ENCODE measurements around the gene CHMP3. TPM values are rescaled to one million over a fixed set of nuclear protein-coding genes. Genes with fewer than 3 reads are reported as not detected.
"Not testable (repeated sequence)": the region's sequence is repeated elsewhere in the genome, so short reads cannot be mapped to it uniquely, and the experiment has no call there.

The CHMP3 gene
- 101 TPM for polyA plus RNA-seq (2013, experiment 1 of 2; ENCODE audit: insufficient read length)
- 111 TPM for polyA plus RNA-seq (2013, experiment 2 of 2; ENCODE audit: insufficient read length)

DNA sequence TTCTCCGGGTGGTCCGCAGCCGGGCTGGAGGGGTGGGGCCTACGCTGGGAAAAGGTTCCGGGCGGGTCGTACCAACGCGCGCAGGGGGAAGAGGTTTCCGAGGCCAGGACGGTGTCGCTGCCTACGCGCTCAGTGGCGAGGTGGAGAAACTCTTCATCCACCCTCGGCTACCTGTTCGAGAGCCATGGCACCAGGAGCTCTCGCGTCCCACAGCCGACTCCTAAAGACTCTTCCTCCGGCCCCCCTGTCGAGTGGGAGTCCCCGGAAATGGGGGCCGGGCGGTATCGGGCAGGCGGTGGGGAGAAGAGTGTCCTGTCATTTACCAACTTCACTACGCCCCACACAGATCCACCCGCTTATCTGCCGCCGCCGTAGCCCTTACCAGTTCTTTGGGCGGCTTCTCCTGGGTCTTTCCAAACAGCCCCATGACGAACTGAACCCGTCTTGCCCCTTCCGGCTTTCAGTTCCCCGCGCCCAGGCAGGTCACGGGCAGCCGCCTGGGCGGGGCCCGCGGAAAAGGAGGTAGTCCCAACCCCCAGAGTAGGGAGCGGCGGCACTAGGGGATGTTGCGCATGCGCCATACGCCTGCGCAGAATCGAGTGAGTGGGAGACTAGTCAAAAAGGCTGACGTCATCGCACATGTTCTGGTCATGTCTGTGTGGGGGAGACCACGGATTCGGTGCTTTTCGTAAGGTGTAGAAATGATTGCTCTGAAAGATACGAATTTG, at the start of gene CHMP3:
TSS of gene CHMP3 (minus strand) at position 522 of the 728 bp plus-strand sequence. CDS start at position 427, 95 bp downstream.
- DNase-seq: peak; percentile 97

DNA sequence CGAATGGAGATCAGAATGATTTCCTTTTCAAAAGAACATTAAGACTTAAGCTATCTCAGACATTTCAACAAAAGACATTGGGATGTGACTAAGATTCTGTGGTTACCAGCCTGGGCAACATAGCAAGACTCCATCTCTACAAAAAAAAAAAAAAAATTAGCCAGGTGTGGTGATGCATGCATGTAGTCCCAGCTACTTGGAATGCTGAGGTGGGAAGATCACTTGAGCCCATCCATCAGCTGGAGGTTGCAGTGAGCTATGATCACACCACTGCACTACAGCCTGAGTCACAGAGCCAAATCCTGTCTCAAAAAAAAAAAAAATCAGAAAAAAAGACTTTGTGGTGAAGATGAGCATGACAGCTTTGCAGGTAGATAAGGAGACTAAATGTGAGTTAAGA, 47.6 kb upstream of the CHMP3 start:
- no peak for DNase-seq

DNA sequence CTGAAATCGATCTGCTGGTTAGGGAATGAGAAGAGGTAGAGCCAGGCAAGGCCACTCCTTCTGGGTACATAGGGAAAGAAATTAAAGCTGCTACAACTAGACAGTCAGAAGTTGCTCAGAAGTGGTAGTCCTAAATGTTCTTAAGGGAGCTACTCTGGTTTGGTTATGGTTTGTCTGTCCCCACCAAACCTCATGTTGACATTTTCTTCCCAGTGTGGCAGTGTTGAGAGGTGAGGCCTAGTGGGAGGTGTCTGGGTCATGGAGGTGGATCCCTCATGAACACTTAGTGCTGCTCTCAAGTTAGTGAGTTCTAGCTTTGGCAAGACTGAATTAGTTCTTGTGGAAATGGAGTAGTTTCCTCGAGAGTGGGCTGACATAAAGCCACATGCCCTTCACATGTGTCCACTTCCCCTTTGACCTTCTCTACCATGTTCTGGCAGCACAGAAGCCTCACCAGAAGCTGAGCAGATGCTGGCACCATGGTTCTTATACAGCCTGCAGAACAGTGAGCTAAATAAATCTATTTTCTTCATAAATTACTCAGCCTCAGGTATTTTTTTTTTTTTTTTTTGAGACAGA, 45.7 kb upstream of the CHMP3 start:
- DNase-seq: no peak

DNA sequence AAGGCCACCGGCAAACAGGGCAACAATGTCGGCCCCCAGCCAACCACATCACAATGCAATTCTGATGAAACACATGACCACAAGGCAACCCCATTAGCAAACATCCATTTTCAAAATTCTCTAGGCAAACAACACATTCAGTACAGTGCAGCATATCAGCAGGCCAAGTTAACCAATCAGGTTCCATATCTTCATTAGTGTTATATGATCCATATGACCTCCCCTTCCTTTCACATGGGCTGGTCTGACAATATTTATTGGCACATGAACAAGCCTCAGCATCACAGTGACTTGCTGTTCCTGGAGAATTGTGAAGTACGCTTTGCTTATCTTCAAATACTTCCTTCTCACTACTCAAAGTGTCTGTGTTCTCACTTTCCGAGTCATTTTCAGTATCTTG, 40.7 kb upstream of the CHMP3 start:
- no peak for DNase-seq

DNA sequence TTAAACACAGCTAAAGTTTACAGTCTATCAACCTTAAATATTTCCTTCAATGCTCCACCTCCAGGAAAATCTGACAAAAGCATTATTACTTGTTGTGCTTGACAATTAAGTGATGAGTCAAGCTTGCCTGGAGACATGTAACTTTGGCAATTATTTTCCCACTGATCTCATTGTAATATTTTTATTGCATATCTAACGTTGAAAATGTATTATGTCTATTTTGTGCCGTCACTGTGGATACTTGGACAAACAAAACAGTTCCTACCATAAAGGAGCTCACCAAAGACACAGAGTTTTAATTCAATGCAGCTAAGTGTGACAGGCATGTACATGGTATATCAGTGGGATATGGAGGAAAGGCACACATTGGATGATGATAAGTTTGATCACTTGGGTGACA, 35.7 kb upstream of the CHMP3 start:
- no peak for DNase-seq

DNA sequence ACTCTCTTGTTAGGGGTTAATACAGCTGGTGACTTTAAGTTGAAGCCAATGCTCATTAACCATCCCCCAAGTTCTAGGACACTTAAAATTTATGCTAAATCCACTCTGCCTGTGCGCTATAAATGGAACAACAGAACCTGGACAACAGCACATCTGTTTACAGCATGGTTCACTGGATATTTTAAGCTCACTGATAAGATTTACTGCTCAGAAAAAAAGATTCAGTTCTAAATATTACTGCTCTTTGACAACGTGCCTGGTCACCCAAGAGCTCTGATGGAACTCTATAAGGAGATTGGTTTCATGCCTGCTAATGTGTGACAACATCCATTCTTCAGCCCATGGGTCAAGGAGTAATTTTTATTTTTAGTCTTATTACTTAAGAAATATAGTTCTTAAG, 32.9 kb upstream of the CHMP3 start:
- no peak for DNase-seq

DNA sequence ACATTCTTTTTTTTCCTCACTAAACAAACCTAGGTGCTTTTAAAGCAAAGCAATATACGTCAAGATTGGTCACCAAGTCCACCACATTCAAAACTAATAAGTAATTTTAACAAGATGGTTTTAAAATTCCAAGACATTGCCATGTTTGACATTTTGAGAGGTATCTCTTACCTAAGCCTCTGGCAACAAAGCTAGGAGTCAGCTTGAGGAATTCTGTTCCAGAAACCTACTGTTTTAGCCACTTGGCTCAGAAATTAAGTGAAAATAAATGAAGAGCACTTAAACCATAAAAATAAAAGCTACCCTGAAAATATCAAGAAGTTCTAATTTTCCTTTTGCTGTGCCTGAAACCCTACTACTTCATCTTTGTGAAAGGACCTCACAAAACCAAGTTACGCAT, 30.0 kb upstream of the CHMP3 start:
- no peak for DNase-seq

DNA sequence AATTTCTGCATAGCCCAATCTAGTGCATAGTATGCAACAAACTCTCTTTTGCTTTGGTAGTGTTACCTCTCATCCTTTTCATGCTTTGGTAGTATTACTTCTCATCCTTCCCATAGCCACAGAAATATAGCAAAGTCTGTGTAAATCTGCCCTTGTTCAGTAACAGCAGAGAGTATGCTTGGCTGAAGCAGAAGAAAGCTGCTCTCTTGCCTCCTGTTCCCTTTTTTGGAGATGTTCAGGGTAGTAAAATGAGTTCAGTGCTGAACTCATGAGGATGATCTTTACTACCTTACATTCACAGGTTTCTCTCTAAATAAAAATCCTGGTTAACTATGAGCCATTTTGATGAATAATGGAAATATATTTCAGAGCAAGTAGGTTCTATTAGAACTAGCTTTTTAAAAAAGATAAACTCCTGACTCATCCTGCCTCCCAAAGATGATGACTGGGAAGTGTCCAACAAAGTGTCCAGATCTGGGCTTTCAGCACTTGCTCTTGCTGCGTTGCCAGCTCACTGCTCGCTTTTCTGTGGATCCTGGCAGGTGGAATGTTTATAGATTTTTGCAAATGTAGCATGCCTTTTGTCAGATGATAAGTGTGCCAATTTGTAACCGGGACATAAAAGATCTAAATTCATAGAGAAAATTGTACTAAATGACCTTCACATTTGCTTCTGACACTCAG, 29.4 kb upstream of the CHMP3 start:
- DNase-seq: peak; percentile 9

DNA sequence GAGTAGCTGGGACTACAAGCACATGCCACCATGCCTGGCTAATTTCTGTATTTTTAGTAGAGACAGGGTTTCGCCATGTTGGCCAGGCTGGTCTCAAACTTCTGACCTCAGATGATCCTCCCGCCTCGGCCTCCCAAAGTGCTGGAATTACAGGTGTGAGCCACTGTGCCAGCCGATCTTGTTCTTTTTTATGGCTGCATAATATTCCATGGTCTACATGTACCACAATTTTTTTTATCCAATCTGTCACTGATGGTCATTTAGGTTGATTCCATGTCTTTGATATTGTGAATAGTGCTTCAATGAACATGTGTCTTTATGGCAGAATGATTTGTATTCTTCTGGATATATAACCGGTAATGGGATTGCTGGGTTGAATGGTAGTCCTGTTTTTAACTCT, 26.5 kb upstream of the CHMP3 start:
- DNase-seq: not testable (repeated sequence)

DNA sequence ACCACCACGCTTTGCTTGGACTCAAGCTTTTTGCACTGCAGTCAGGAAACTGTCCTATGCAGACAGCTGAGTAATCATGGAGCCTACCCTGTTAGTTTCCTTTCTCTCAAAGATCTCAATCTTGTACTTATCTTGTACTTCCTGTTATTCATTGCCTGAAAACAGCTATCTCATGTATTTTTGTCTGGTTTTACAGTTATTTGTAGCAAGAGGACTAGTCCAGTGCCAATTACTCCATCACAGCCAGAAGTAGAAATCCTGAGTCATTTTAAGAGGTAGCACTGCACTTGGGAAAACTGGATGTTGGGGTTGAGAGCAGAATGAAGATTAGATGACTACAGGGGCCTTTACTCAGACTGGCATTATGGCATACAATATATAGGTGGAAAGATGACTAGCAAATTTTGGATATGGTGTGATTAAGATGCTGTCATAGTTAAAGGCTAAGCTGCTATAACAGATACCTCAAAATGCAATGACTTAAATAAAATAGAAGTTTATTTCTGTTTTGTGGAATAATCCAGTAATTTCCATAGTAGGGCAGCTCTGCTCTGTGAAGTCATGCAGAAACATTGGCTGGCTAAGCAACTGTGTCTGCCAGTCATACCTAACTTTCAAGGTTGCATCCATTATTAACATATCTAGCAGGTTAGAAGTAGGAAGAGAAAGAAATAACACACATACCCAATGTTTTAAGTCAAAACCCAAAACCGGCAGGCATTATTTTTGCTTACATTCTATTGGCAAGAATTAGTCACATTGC, 21.1 kb upstream of the CHMP3 start:
- DNase-seq: peak; percentile 16

DNA sequence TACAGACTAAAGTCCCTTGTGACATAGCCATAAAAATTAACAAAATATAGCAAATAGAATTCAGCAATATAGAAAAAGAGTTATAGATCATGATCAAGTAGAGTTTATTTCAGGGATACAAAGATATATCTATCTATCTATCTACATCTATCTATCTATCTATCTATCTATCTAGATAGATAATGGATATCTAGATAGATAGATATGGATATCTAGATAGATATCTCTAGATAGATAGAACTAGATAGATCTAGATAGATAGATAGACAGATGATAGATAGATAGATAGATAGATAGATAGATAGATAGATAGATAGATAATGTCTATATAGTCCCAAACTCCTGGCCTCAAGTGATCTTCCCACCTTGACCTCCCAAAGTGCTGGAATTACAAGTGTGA, 17.3 kb upstream of the CHMP3 start:
- no peak for DNase-seq

DNA sequence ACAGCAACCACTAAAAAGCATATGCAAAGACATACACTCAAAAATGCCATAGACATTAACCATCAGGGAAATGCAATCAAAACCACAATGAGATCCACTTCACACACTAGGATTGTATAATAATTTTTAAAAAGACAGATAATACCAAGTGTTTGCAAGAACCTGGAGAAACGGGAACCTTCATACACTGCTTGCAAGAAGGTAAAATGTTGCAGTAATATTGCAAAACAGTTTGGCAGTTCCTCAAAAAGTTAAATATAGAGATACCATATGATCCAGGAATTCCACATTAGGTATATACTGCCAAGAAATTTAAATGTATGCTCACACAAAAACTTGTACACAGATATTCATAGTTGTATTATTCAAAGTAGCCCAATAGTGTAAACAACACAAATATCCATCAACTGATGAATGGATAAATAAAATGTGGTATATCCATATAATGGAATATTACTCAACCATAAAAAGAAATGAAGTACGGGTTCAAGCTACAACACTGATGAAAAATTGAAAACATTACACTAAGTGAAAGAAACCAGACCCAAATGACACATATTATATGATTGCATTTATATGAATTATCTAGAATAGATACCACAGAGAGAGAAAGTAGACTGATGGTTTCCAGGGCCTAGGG, 14.7 kb upstream of the CHMP3 start:
- DNase-seq: no peak

DNA sequence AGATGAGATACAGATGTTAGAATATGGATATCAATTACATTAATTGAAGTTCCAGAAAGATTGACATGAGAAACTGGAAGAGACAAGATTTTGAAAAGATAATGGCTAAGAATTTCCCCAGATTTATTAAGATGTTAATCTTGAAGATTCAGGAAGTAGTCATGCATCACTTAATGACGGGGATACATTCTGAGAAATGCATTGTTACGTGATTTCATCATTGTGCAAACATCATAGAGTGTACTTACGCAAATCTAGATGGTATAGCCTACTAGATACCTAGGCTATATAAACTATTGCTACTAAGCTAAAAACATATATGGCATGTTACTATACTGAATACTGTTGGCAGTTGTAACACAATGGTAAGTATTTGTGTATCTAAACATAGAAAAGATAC, 6.8 kb upstream of the CHMP3 start:
- DNase-seq: peak; percentile 8

DNA sequence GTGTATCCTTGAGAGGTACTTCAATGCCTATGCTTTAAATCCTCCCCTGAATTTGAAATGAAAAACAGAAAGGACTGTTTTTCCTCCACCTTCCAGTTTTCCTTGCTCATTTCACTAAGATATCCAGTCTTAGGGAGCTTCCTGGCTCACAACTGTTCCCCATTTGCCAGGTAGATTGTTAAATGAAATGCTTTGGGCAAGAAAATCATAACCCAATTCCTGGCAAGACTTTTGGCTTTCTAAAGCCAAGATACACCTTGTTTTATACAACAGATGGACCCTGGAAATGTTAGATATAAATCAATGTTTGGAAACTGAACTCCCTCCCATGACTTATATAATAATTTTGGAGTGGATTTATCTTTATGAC, 3.6 kb upstream of the CHMP3 start:
- DNase-seq: no peak

DNA sequence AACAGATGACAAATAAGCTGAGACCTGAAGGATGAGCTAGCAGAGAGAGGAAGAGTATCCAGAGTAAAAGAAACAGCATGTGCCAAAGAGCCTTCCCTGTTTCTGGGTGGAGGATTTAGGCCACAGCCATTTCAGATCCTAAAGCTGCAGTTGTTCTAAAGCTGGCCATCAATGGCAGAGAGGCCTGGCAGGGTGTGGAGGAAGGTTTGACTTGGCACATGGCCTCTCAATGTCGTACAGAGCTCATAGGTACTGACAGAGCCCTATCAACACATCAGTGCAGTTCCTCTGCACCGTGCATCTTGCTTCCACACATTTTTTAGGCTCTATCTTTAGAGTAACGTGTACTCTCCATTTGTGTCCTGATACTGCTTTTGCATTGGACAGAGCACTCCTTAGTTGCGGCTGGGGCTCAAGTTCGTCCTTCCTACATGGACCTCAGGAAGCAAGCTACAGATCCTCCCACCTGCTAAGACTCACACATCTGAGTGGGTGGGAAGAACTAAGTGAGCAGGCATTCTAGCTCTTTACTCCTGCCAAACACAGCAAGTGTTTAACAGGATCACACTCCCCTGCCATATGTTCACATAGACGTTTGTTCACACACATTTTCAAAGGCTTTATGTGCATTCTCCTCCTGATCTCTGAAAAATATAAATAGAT, 3.0 kb upstream of the CHMP3 start:
- DNase-seq: no peak

DNA sequence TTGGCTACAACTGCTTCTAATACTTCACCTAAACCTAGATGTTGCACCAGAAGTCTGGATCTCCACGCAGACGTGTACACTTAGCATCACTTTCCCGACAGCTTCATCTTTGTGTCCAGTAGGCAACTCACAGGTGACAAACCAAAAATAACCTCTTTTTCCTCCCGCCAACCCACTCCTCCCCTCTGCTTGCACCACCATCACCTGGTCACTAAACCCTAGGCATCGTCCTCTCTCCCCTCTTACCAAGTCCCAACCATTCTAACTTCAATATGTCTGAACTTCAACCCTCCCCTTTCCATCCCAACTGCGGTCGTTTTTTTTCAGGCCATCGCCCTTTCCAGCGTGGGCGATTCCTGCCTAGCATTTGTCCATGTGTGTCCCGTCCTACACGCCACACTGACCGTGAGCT, 413 bp upstream of the CHMP3 start:
- no peak for DNase-seq

DNA sequence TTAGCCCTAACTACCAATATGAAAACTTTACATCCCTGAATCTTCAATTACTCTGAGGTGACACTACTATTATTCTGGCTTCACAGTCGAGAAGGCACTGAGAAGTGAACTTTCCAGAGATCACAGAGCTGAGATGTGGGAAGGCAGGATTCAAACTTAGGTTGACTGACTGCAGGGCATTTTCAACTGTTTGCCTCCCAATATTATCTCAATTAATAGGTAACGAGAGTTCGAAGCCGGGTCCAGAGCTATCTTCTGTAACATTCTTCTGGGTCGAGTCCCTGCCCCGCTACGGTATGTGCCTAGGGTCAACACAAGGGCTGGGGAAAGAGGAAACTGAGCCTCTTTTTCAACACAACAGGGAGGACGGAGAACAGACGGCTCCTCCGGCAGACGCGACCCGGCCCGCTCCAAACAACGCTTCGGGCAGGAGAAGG, 740 bp downstream of the CHMP3 start:
- DNase-seq: no peak

DNA sequence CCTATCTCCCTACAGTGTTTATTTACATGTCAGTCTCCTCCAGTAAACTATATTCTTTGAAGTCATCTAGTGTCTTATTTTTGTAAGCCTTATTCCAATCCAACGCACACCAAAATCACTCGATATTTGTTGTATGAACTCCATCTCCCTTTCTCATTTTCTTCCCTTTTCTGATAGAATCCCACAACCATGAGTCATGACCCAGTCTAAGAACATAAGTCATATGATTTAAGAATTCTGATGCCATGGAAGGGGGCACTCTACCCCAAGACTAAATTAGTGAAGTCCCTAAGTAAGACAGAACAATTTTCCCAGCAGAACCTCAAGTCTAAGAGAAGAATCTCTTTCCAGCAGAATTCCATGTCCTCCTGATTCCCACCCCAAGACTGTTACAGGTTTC, 5.4 kb downstream of the CHMP3 start:
- peak; percentile 14 for DNase-seq

DNA sequence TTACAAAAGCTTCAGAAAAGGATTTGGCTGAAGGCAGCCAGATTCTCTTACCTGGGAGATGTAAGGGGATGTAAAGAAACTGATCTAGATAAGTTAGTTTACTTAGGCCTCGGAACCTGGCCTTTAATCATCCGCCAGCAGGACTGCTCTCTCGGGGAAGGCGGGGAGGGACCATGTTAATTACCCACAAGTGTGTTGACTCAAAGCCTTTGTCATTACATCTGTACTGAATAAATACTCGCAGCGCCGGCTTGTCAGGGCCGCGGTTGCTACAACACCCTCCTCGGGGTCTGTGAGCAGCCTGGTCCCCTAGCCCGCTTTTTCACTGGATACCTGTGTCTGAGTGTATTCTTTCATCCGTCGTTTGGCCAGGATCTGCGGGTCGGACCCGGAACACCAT, 6.7 kb downstream of the CHMP3 start:
- DNase-seq: no peak

DNA sequence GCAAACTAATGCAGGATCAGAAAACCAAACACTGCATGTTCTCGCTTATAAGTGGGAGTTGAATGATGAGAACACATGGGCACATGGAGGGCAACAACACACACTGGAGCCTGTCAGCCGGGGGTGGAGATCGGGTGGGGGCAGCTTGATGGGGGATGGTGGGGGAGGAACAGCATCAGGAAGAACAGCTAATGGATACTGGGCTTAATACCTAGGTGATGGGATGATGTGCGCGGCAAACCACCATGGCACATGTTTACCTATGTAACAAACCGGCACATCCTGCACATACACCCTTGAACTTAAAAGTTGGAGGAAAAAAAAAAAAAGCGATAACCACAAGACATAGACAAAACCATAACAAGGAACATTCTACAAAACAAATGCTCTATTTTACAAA, 10.4 kb downstream of the CHMP3 start:
- DNase-seq: no peak

DNA sequence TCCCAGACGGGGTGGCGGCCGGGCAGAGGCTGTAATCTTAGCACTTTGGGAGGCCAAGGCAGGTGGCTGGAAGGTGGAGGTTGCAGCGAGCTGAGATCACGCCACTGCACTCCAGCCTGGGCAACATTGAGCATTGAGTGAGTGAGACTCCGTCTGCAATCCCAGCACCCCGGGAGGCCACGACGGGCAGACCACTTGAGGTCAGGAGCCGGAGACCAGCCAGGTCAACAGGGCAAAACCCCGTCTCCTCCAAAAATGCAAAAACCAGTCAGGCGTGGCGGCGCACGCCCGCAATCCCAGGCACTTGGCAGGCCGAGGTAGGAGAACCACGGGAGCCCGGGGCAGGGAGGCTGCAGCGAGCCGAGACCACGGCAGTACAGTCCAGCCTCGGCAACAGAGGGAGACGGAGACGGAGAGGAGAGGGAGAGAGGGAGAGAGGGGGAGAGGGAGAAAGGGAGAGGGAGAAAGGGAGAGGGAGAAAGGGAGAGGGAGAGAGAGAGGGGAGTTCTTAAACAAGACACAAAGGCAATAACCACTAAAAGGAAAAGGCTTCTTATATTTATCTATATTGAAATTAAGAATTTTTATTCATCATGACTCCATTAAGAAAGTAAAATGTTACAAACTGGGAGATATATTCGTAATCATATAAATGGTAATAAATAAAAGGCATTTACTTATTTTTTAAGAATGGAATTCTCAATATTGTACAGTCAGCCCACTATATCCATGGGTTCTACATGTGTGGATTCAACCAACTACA, 13.1 kb downstream of the CHMP3 start:
- DNase-seq: not testable (repeated sequence)

Data from fibroblast of skin of back (primary cell).